Measurements from ENCODE around the gene CHMP5.
"Not testable (repeated sequence)": the region's sequence is repeated elsewhere in the genome, so short reads cannot be mapped to it uniquely, and the experiment has no call there.

DNA sequence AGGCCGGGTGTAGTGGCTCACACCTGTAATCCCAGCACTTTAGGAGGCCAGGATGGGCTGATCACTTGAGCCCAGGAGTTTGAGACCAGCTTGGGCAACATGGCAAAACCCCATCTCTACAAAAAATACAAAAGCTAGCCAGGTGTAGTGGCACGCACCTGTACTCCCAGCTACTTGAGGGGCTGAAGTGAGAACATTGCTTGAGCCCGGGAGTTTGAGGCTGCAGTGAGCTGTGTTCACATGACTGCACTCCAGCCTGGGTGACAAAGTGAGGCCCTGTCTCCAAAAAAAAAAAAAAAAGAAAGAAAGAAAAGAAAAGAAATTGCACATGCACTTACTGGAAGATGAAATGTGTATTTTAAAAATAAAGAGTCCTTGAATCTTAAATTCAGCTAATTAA lies 52.3 kb downstream of the CHMP5 start:
- TF ChIP-seq, protein P1, sequence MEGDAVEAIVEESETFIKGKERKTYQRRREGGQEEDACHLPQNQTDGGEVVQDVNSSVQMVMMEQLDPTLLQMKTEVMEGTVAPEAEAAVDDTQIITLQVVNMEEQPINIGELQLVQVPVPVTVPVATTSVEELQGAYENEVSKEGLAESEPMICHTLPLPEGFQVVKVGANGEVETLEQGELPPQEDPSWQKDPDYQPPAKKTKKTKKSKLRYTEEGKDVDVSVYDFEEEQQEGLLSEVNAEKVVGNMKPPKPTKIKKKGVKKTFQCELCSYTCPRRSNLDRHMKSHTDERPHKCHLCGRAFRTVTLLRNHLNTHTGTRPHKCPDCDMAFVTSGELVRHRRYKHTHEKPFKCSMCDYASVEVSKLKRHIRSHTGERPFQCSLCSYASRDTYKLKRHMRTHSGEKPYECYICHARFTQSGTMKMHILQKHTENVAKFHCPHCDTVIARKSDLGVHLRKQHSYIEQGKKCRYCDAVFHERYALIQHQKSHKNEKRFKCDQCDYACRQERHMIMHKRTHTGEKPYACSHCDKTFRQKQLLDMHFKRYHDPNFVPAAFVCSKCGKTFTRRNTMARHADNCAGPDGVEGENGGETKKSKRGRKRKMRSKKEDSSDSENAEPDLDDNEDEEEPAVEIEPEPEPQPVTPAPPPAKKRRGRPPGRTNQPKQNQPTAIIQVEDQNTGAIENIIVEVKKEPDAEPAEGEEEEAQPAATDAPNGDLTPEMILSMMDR (IDR thresholded peaks at IDR 0.05): not testable (repeated sequence)
- TF ChIP-seq ZFX (IDR thresholded peaks at IDR 0.05; ENCODE audit: borderline replicate concordance): not testable (repeated sequence)
